Heart left ventricle (tissue), 13 donors: ENCODE results near the gene DUSP18.

Experiments
- POLR2A ChIP-seq, 2 donors: fragments of 450-650 bp; IDR thresholded peaks; one replicate each; pipeline ENCODE4 v1.6.1; 2017; ENCODE audit warnings: antibody characterized with exemption in 2 of 2, mild to moderate bottlenecking in 2 of 2, moderate library complexity in 2 of 2
- TF ChIP-seq, protein P1 (sequence below), 12 donors: fragments of 200-600 bp; sonication (generic) in 4 of 12; IDR thresholded peaks; one replicate each; pipeline versions ENCODE4 v1.5.0 to v1.8.0; 2018 to 2022; ENCODE audit warnings: antibody characterized with exemption in 12 of 12, mild to moderate bottlenecking in 5 of 12
- donor health status: ischemic (EF 13 %, LVEDD 7.1; RV severe dilation, severe dysfunction).
- donor health status: DM: no; HTN: yes; CAD: no.
- donor health status: DM: no; HTN: no; CAD: no.
- donor health status: ischemic (EF 25% LVEDD 6.9; RV normal size, moderate dysfunction).
- donor health status: ischemic (EF 25% LVEDD 5.7; RV mildly dilated, moderate dysfunction).
- donor health status: ischemic (EF 35%, LVEDD 5.7; RV mildly dilated, moderate dysfunction).
- donor health status: nonischemic (EF 11% LVEDD 7.7; RV severe dilation, severe dysfunction).
- donor health status: DM: yes; HTN: yes; CAD: no.
- donor health status: PGD.
- donor health status: ischemic (EF 29% LVEDD 5.4; RV normal size, mild dysfunction).
- donor health status: nonischemic (EF 23%, LVEDD 6.1; RV moderate dilation, normal function).

DNA sequence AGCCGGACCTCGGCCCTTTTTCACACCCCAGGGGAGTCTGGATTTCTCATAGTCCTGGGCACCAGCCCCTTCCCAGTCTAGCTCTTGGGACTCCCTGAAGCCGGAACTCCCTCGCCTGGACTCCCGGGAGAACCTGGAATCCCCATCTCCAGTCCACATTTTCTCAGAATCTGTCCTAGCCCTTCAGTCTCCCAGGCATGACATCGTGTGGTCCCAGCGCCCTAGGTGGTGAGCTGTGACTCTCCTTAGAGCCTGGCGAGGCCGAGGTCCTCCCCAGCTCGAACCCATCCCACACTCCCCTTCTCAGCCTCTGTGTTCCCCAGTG lies 673 bp upstream of the DUSP18 start:
- no peak for TF ChIP-seq POLR2A (IDR thresholded peaks at IDR 0.05)
- TF ChIP-seq, protein P1, sequence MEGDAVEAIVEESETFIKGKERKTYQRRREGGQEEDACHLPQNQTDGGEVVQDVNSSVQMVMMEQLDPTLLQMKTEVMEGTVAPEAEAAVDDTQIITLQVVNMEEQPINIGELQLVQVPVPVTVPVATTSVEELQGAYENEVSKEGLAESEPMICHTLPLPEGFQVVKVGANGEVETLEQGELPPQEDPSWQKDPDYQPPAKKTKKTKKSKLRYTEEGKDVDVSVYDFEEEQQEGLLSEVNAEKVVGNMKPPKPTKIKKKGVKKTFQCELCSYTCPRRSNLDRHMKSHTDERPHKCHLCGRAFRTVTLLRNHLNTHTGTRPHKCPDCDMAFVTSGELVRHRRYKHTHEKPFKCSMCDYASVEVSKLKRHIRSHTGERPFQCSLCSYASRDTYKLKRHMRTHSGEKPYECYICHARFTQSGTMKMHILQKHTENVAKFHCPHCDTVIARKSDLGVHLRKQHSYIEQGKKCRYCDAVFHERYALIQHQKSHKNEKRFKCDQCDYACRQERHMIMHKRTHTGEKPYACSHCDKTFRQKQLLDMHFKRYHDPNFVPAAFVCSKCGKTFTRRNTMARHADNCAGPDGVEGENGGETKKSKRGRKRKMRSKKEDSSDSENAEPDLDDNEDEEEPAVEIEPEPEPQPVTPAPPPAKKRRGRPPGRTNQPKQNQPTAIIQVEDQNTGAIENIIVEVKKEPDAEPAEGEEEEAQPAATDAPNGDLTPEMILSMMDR (IDR thresholded peaks at IDR 0.05): no peak
